Gastroesophageal sphincter (tissue), 4 donors: ENCODE data around the gene XPNPEP2. TPM values are rescaled to one million over a fixed set of nuclear protein-coding genes. Genes with fewer than 3 reads are reported as not detected.

Experiments
- ATAC-seq: fragments of 150-250 bp; one replicate; pipeline ENCODE4 v1.9.1; 2016; ENCODE audit warnings: mild to moderate bottlenecking, moderate library complexity
- H3K27ac ChIP-seq, 4 donors: fragments of 200-600 bp; sonication (generic) in 3 of 4; 1 replicate in 3 of 4; 2 replicates in 1 of 4; pipeline ENCODE4 v1.5.1; 2016 to 2019
- H3K27me3 ChIP-seq: fragments of 200-600 bp; sonication (generic); one replicate; pipeline ENCODE4 v1.5.1; 2019
- H3K36me3 ChIP-seq, 2 donors: fragments of 200-600 bp; sonication (generic); one replicate each; pipeline ENCODE4 v1.5.1; 2019; ENCODE audit warnings: control low read depth in 1 of 2
- H3K4me1 ChIP-seq, 3 donors: fragments of 200-600 bp; sonication (generic); 1 replicate in 2 of 3; 2 replicates in 1 of 3; pipeline ENCODE4 v1.5.1; 2016 to 2019; ENCODE audit warnings: control low read depth in 2 of 3
- H3K4me3 ChIP-seq, 2 donors: fragments of 200-600 bp; sonication (generic); one replicate each; pipeline ENCODE4 v1.5.1; 2019; ENCODE audit warnings: mild to moderate bottlenecking in 1 of 2, moderate library complexity in 1 of 2
- H3K9me3 ChIP-seq, 3 donors: fragments of 200-600 bp; sonication (generic); one replicate each; pipeline ENCODE4 v1.5.1; 2017 to 2019; ENCODE audit warnings: control low read depth in 2 of 3
- EP300 ChIP-seq: sonication (generic); formaldehyde crosslinking; IDR thresholded peaks from one replicate; pipeline ENCODE4 v1.6.1; 2017; ENCODE audit warnings: antibody characterized with exemption, mild to moderate bottlenecking
- POLR2A ChIP-seq, 2 donors: fragments of 450-650 bp; IDR thresholded peaks; one replicate each; pipeline ENCODE4 v1.6.1; 2017; ENCODE audit warnings: antibody characterized with exemption in 2 of 2, mild to moderate bottlenecking in 2 of 2, moderate library complexity in 1 of 2
- POLR2AphosphoS5 ChIP-seq: sonication (generic); formaldehyde crosslinking; IDR thresholded peaks from one replicate; pipeline ENCODE4 v1.6.1; 2017; ENCODE audit warnings: antibody characterized with exemption
- WGBS, 2 donors: methylation state at CpG; one replicate each; pipeline ENCODE4 v1.1.5; 2018; ENCODE audit warnings: low coverage in 1 of 2; 5-methylcytosine and 5-hydroxymethylcytosine counted together
- total RNA-seq, 4 donors: library from RNA; depleted of rRNA; stranded (reverse); fragments of >200 nt; gene quantifications; one replicate each; pipeline ENCODE4 v1.1.0, GENCODE V29; 2016
- TF ChIP-seq, protein P1 (sequence below), 4 experiments: fragments of 200-600 bp in 2 of 4; fragments of 450-650 bp in 2 of 4; sonication (generic) in 1 of 4; IDR thresholded peaks; one replicate each; pipeline ENCODE4 v1.5.1; 2017 to 2019; ENCODE audit warnings: antibody characterized with exemption in 4 of 4, mild to moderate bottlenecking in 2 of 4, moderate library complexity in 2 of 4

The XPNPEP2 gene
- total RNA-seq, 4 donors from 2014 or later = 0.93 to 11.2 (median 6.5) TPM

DNA sequence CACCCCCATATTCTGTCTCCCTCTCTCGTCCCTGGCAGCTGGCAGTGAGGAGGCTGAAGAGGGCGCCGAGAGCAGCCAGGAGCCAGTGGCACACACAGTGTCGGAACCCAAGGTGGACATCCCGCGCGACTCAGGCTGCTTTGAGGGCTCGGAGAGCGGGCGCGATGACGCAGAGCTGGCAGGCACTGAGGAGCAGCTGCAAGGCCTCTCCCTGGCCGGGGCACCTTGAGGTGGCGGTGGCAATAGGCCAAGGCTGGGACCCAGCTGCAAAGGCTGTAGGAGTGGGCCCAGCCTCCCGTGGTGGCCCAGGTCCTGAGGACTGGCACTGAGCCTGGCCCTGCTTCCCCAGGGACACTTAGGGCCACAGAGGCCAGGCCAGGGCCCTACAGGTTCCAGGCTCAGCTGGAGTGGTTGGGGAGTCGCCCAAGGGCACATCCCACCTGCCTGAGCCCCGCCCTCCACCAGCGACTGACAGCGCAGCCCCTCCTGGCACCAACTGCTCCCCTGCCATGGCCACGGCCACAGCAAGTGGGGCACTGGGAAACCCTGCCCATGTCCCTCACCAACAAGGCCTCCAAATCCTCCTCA lies 54.9 kb downstream of the XPNPEP2 start:
- Histone ChIP-seq H3K36me3 (peaks cover 0 to 5% of the 10 kb centered on the region in 2 donors), H3K4me1 (no peaks in the 10 kb centered on the region), H3K27ac (no peak overlapping the region), H3K4me3 (no peak overlapping the region), H3K27me3 (no peaks in the 10 kb centered on the region), H3K9me3 (no peaks in the 10 kb centered on the region)
- no peak for TF ChIP-seq EP300
- no peak for TF ChIP-seq POLR2A (IDR thresholded peaks at IDR 0.05)
- no peak for TF ChIP-seq POLR2AphosphoS5
- TF ChIP-seq, protein P1, sequence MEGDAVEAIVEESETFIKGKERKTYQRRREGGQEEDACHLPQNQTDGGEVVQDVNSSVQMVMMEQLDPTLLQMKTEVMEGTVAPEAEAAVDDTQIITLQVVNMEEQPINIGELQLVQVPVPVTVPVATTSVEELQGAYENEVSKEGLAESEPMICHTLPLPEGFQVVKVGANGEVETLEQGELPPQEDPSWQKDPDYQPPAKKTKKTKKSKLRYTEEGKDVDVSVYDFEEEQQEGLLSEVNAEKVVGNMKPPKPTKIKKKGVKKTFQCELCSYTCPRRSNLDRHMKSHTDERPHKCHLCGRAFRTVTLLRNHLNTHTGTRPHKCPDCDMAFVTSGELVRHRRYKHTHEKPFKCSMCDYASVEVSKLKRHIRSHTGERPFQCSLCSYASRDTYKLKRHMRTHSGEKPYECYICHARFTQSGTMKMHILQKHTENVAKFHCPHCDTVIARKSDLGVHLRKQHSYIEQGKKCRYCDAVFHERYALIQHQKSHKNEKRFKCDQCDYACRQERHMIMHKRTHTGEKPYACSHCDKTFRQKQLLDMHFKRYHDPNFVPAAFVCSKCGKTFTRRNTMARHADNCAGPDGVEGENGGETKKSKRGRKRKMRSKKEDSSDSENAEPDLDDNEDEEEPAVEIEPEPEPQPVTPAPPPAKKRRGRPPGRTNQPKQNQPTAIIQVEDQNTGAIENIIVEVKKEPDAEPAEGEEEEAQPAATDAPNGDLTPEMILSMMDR (IDR thresholded peaks at IDR 0.05) = no peak
- WGBS, 2 donors = 98% methylated on average over 9 of the region's 20 CpGs; no CpG with 5 or more reads in 1 of the 2 donors
- no peak for ATAC-seq

DNA sequence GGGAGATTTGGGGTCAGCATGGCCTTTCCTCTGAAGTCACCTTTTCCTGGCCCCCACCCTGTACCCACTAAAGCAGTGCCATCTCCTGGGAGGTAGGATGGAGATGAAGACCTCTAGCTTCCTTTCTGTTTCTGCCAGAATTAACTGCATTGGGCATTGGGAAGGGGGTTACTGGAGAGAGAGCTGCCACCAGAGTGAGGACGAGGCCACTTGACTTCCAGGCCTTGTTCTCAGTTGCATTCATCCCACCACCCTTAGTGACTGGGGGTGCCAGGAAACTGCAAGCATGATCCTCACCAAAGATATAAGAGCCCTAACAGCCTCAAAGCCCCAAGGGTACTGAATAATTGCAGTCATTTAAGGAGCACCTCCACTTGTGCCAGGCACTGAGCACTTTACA lies 56.8 kb downstream of the XPNPEP2 start:
- no CpG with 5 or more reads among the region's 1 CpG for WGBS, 2 donors
- Histone ChIP-seq H3K27ac (no peak overlapping the region), H3K27me3 (no peaks in the 10 kb centered on the region), H3K9me3 (no peaks in the 10 kb centered on the region), H3K4me3 (no peak overlapping the region), H3K36me3 (peaks cover 0 to 5% of the 10 kb centered on the region in 2 donors), H3K4me1 (no peaks in the 10 kb centered on the region)
- TF ChIP-seq POLR2AphosphoS5 = no peak
- TF ChIP-seq EP300 = no peak
- TF ChIP-seq, protein P1 (IDR thresholded peaks at IDR 0.05) = no peak
- TF ChIP-seq POLR2A (IDR thresholded peaks at IDR 0.05) = no peak
- ATAC-seq = no peak

GRCh38 chrX:129797251-129797906 lies 58.6 kb downstream of the XPNPEP2 start:
- Histone ChIP-seq H3K27ac (no peak overlapping the region), H3K27me3 (no peaks in the 10 kb centered on the region), H3K4me1 (no peaks in the 10 kb centered on the region), H3K36me3 (peaks cover 0 to 5% of the 10 kb centered on the region in 2 donors), H3K9me3 (no peaks in the 10 kb centered on the region), H3K4me3 (no peak overlapping the region)
- WGBS, 2 donors = 67% methylated on average over 2 of the region's 4 CpGs; no CpG with 5 or more reads in 1 of the 2 donors
- TF ChIP-seq EP300 = no peak
- no peak for TF ChIP-seq POLR2AphosphoS5
- TF ChIP-seq, protein P1 (IDR thresholded peaks at IDR 0.05) = no peak
- no peak for TF ChIP-seq POLR2A (IDR thresholded peaks at IDR 0.05)
- no peak for ATAC-seq

DNA sequence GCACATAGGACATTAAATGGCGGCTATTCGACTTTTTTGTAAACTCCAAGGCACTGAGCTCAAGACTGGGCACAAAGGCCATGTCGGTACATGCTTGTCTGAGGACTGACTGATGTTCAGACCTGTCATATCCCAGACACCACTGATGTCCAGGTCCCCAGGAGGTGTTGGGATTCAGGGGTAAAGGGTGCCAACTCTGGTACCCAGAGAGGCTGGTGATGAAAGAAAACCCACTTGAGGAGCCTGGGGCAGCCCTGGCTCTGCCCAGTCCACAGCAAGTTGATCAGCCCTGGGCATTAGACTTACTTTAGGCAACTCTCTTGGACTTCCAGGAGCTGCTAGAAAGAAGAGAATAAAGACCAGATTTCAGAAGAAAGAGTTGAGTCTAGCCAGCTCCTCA lies 59.7 kb downstream of the XPNPEP2 start:
- 61% methylated on average over 2 of the region's 3 CpGs; no CpG with 5 or more reads in 1 of the 2 donors for WGBS, 2 donors
- no peak for ATAC-seq
- Histone ChIP-seq H3K4me3 (no peak overlapping the region), H3K36me3 (peaks cover 0 to 5% of the 10 kb centered on the region in 2 donors), H3K27ac (no peak overlapping the region), H3K4me1 (no peaks in the 10 kb centered on the region), H3K27me3 (no peaks in the 10 kb centered on the region), H3K9me3 (no peaks in the 10 kb centered on the region)
- TF ChIP-seq POLR2A (IDR thresholded peaks at IDR 0.05) (no peak), POLR2AphosphoS5 (no peak)

- Histone ChIP-seq H3K27ac (no peak overlapping the region), H3K4me3 (no peak overlapping the region), H3K36me3 (peaks cover 0 to 5% of the 10 kb centered on the region in 2 donors), H3K9me3 (no peaks in the 10 kb centered on the region), H3K27me3 (no peaks in the 10 kb centered on the region), H3K4me1 (no peaks in the 10 kb centered on the region)
- 74 to 83% methylated on average over 1 to 4 of the region's 5 CpGs for WGBS, 2 donors
- TF ChIP-seq POLR2A (IDR thresholded peaks at IDR 0.05) (no peak), POLR2AphosphoS5 (no peak), EP300 (no peak)
- TF ChIP-seq, protein P1 (IDR thresholded peaks at IDR 0.05) = no peak
- no peak for ATAC-seq
Observed at GRCh38 chrX:129798888-129799287, 60.1 kb downstream of the XPNPEP2 start.
